Stimulated activated CD8-positive, alpha-beta memory T cell treated with anti-CD3 and anti-CD28 coated beads, Interleukin-7, amount 100 ng/mL, for 48 hours (primary cell): ENCODE results near the gene RBP4.

ENCODE experiments used
- DNase-seq, 2 donors: peaks; one replicate each; pipeline ENCODE4 v3.0.0-alpha.2; 2020; ENCODE audit warnings: low read depth in 1 of 2; ENCODE audit errors: extremely low read depth in 1 of 2

RBP4 gene

GRCh38 chr10:93601146-93601773 is at the start of gene RBP4:
Gene RBP4 (minus strand): TSS chr10:93601235. CDS start chr10:93601028, 207 bp downstream.
- no peak for DNase-seq

GRCh38 chr10:93639791-93640190 is 38.8 kb upstream of the RBP4 start:
- DNase-seq, result no peak

GRCh38 chr10:93630625-93631557 is 29.9 kb upstream of the RBP4 start:
- no peak for DNase-seq

GRCh38 chr10:93629647-93630305 is 28.7 kb upstream of the RBP4 start:
- no peak for DNase-seq

- no peak for DNase-seq
Observed at GRCh38 chr10:93628858-93629257, 27.8 kb upstream of the RBP4 start.

- DNase-seq, result no peak
Observed at GRCh38 chr10:93622942-93623341, 21.9 kb upstream of the RBP4 start.

- no peak for DNase-seq
Observed at GRCh38 chr10:93620925-93621324, 19.9 kb upstream of the RBP4 start.

- DNase-seq, result no peak
Observed at GRCh38 chr10:93615576-93616235, 14.7 kb upstream of the RBP4 start.

- no peak for DNase-seq
Observed at GRCh38 chr10:93614101-93614825, 13.2 kb upstream of the RBP4 start.

- DNase-seq, result no peak
Observed at GRCh38 chr10:93613126-93613525, 12.1 kb upstream of the RBP4 start.

GRCh38 chr10:93612311-93612710 is 11.3 kb upstream of the RBP4 start, which contains the start of gene PDE6C:
Gene PDE6C (plus strand): TSS chr10:93612537. CDS start chr10:93612726, 189 bp downstream.
- DNase-seq, result no peak

- no peak for DNase-seq
Observed at GRCh38 chr10:93608421-93608820, 7.4 kb upstream of the RBP4 start.

GRCh38 chr10:93604146-93604545 is 3.1 kb upstream of the RBP4 start:
- DNase-seq, result no peak

- no peak for DNase-seq
Observed at GRCh38 chr10:93603023-93603422, 2.0 kb upstream of the RBP4 start.

GRCh38 chr10:93601774-93602162 is 733 bp upstream of the RBP4 start:
- DNase-seq, result no peak

- DNase-seq, result no peak
Observed at GRCh38 chr10:93600446-93601145, 439 bp downstream of the RBP4 start.

GRCh38 chr10:93599778-93600177 is 1.3 kb downstream of the RBP4 start:
- DNase-seq, result no peak

- no peak for DNase-seq
Observed at GRCh38 chr10:93599335-93599734, 1.7 kb downstream of the RBP4 start.

- no peak for DNase-seq
Observed at GRCh38 chr10:93598157-93598556, 2.9 kb downstream of the RBP4 start.
